Measurements from ENCODE around the gene PLEKHA3. TPM values are rescaled to one million over a fixed set of nuclear protein-coding genes. Genes with fewer than 3 reads are reported as not detected.

PLEKHA3 gene
- total RNA-seq, 1 donor from 2014 or later, result 22.0 TPM

- Mint-ChIP-seq H3K27ac (ENCODE audit: unreplicated experiment) (no peak overlapping the region), H3K4me1 (peaks cover 4% of the 10 kb centered on the region), H3K36me3 (ENCODE audit: low read depth) (peaks cover 8% of the 10 kb centered on the region), H3K27me3 (ENCODE audit: low read depth) (no peaks in the 10 kb centered on the region), H3K9me3 (no peaks in the 10 kb centered on the region), H3K4me3 (no peak overlapping the region)
- no peak for DNase-seq (ENCODE audit: low read depth, low spot score)
- no peak for TF ChIP-seq CTCF (conservative IDR thresholded peaks at IDR 0.05)
Observed at GRCh38 chr2:178506949-178507348, 26.7 kb downstream of the PLEKHA3 start.

- TF ChIP-seq CTCF (conservative IDR thresholded peaks at IDR 0.05), result no peak
- Mint-ChIP-seq H3K4me1 (peaks cover 18% of the 10 kb centered on the region), H3K9me3 (peaks cover 5% of the 10 kb centered on the region), H3K36me3 (ENCODE audit: low read depth) (peaks cover 13% of the 10 kb centered on the region), H3K27me3 (ENCODE audit: low read depth) (no peaks in the 10 kb centered on the region), H3K4me3 (no peak overlapping the region), H3K27ac (ENCODE audit: unreplicated experiment) (no peak overlapping the region)
- DNase-seq (ENCODE audit: low read depth, low spot score), result no peak
Observed at GRCh38 chr2:178508646-178509045, 28.4 kb downstream of the PLEKHA3 start.

- no peak for DNase-seq (ENCODE audit: low read depth, low spot score)
- no peak for TF ChIP-seq CTCF (conservative IDR thresholded peaks at IDR 0.05)
- Mint-ChIP-seq H3K36me3 (ENCODE audit: low read depth) (peaks cover 23% of the 10 kb centered on the region), H3K4me1 (peaks cover 23% of the 10 kb centered on the region), H3K27ac (ENCODE audit: unreplicated experiment) (no peak overlapping the region), H3K4me3 (no peak overlapping the region), H3K9me3 (peaks cover 7% of the 10 kb centered on the region), H3K27me3 (ENCODE audit: low read depth) (no peaks in the 10 kb centered on the region)
Observed at GRCh38 chr2:178510384-178510783, 30.1 kb downstream of the PLEKHA3 start.

- peaks cover 7% of the 10 kb centered on the region for H3K9me3 Mint-ChIP-seq
- H3K27me3 Mint-ChIP-seq (ENCODE audit: low read depth), result no peaks in the 10 kb centered on the region
- peaks cover 23% of the 10 kb centered on the region for H3K36me3 Mint-ChIP-seq (ENCODE audit: low read depth)
- no peak for TF ChIP-seq CTCF (conservative IDR thresholded peaks at IDR 0.05)
- H3K4me1 Mint-ChIP-seq, result peaks cover 23% of the 10 kb centered on the region
- H3K27ac Mint-ChIP-seq (ENCODE audit: unreplicated experiment), result peak overlapping the region; percentile 81
- no peak for DNase-seq (ENCODE audit: low read depth, low spot score)
- H3K4me3 Mint-ChIP-seq, result peak overlapping the region; percentile 54
Observed at GRCh38 chr2:178512484-178512883, 32.2 kb downstream of the PLEKHA3 start.

- Mint-ChIP-seq H3K36me3 (ENCODE audit: low read depth) (peaks cover 23% of the 10 kb centered on the region), H3K4me1 (peaks cover 23% of the 10 kb centered on the region), H3K27ac (ENCODE audit: unreplicated experiment) (no peak overlapping the region), H3K9me3 (peaks cover 7% of the 10 kb centered on the region), H3K4me3 (no peak overlapping the region), H3K27me3 (ENCODE audit: low read depth) (no peaks in the 10 kb centered on the region)
- TF ChIP-seq CTCF (conservative IDR thresholded peaks at IDR 0.05), result no peak
- no peak for DNase-seq (ENCODE audit: low read depth, low spot score)
Observed at GRCh38 chr2:178513876-178514275, 33.6 kb downstream of the PLEKHA3 start.

- Mint-ChIP-seq H3K4me1 (peaks cover 23% of the 10 kb centered on the region), H3K9me3 (peaks cover 7% of the 10 kb centered on the region), H3K27ac (ENCODE audit: unreplicated experiment) (no peak overlapping the region), H3K27me3 (ENCODE audit: low read depth) (no peaks in the 10 kb centered on the region), H3K36me3 (ENCODE audit: low read depth) (peaks cover 20% of the 10 kb centered on the region), H3K4me3 (no peak overlapping the region)
- no peak for TF ChIP-seq CTCF (conservative IDR thresholded peaks at IDR 0.05)
- no peak for DNase-seq (ENCODE audit: low read depth, low spot score)
Observed at GRCh38 chr2:178514664-178515063, 34.4 kb downstream of the PLEKHA3 start.

Data from neural crest cell (in vitro differentiated cells).